BJ (cell line): ENCODE results near the gene RABGAP1L. TPM values are rescaled to one million over a fixed set of nuclear protein-coding genes. Genes with fewer than 3 reads are reported as not detected.
"Not testable (repeated sequence)": the region's sequence is repeated elsewhere in the genome, so short reads cannot be mapped to it uniquely, and the experiment has no call there.

Source experiments
- CTCF ChIA-PET: fragments of 350-600 bp; formaldehyde crosslinking; extraction: SDS; loops from one replicate; lab custom pipeline; 2021; ENCODE audit warnings: antibody characterized with exemption, inconsistent platforms; lab: Yijun Ruan, JAX
- POLR2A ChIA-PET: fragments of 300-600 bp; sonication (Branson Sonifier 250); formaldehyde crosslinking; extraction: SDS; loops from one replicate; lab custom pipeline; 2021; ENCODE audit warnings: antibody characterized with exemption; lab: Charles Lee
- DNase-seq: peaks from one replicate; pipeline ENCODE4 v3.0.0-alpha.2; 2011; ENCODE audit warnings: low read depth
- H3K27me3 ChIP-seq: 2 replicates; pipeline ENCODE4 v1.6.0; 2011; ENCODE audit warnings: low read length; ENCODE audit not compliant: control insufficient read depth, insufficient read depth
- H3K36me3 ChIP-seq: 2 replicates; pipeline ENCODE4 v1.5.1; 2011; ENCODE audit warnings: low read length; ENCODE audit not compliant: control insufficient read depth, insufficient read depth
- H3K4me3 ChIP-seq: 2 replicates; pipeline ENCODE4 v1.5.1; 2011; ENCODE audit warnings: low read depth, mild to moderate bottlenecking, control low read depth, low read length
- polyA plus RNA-seq: library from polyadenylated mRNA; depleted of rRNA; stranded (reverse); fragments of >200 nt; gene quantifications from 2 replicates; pipeline ENCODE4 v1.2.3, GENCODE V29; 2011
- TF ChIP-seq, protein P1 (sequence below): IDR thresholded peaks from 2 replicates; pipeline ENCODE4 v1.5.1; 2011; ENCODE audit warnings: low read depth, mild to moderate bottlenecking, control low read depth, inconsistent platforms, low read length, moderate library complexity; ENCODE audit not compliant: insufficient read depth

The RABGAP1L gene
- polyA plus RNA-seq, 1 experiment: 15.9 TPM

DNA sequence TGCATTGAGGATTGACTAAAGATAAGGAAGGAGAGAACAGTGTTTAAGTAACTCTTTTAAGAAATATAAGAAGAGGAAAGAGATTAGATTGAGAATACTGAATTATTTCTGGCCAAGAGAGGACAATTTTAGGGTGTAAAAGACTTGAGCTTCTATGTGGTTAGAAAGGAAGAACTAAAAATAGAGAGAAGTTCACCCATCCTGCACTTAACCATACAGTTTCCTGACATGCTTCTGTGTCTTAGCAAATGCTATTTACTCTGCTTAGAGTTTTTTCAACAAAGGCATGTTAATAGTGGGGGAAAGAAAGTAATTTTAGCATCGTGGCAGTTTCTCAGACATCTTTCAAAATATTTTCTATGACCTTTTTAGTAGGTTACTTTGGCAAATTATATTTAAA lies 165.6 kb downstream of the RABGAP1L start:
- TF ChIP-seq, protein P1, sequence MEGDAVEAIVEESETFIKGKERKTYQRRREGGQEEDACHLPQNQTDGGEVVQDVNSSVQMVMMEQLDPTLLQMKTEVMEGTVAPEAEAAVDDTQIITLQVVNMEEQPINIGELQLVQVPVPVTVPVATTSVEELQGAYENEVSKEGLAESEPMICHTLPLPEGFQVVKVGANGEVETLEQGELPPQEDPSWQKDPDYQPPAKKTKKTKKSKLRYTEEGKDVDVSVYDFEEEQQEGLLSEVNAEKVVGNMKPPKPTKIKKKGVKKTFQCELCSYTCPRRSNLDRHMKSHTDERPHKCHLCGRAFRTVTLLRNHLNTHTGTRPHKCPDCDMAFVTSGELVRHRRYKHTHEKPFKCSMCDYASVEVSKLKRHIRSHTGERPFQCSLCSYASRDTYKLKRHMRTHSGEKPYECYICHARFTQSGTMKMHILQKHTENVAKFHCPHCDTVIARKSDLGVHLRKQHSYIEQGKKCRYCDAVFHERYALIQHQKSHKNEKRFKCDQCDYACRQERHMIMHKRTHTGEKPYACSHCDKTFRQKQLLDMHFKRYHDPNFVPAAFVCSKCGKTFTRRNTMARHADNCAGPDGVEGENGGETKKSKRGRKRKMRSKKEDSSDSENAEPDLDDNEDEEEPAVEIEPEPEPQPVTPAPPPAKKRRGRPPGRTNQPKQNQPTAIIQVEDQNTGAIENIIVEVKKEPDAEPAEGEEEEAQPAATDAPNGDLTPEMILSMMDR: no peak
- POLR2A ChIA-PET: no interaction called here
- H3K36me3 ChIP-seq: peaks cover 1% of the 10 kb centered on the region; the same call in 1 of the 2 replicates
- CTCF ChIA-PET: no interaction called here
- no peak for DNase-seq
- no peaks in the 10 kb centered on the region for H3K27me3 ChIP-seq
- no peak overlapping the region for H3K4me3 ChIP-seq

DNA sequence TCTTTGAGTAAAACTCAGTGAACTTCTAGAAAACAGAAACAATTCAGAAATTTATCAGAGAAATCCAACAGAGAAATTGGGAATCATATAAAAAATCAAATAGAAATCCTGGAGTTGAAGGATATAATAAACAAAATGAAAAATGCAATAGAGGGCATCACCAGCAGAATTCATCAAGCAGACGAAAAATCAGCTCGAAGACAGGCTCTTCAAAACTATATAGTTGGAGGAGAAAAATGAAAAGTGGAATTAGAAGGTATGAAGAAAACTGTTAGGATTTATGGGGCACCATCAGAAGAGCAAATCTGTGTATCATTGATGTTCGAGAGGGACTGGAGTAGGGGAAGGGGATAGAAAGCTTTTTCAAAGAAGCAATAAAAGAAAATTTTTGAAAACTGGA lies 167.0 kb downstream of the RABGAP1L start:
- no peak overlapping the region for H3K4me3 ChIP-seq
- CTCF ChIA-PET: no interaction called here
- POLR2A ChIA-PET: no interaction called here
- peaks cover 1% of the 10 kb centered on the region; the same call in 1 of the 2 replicates for H3K36me3 ChIP-seq
- no peak for DNase-seq
- TF ChIP-seq, protein P1: no peak
- H3K27me3 ChIP-seq: no peaks in the 10 kb centered on the region

DNA sequence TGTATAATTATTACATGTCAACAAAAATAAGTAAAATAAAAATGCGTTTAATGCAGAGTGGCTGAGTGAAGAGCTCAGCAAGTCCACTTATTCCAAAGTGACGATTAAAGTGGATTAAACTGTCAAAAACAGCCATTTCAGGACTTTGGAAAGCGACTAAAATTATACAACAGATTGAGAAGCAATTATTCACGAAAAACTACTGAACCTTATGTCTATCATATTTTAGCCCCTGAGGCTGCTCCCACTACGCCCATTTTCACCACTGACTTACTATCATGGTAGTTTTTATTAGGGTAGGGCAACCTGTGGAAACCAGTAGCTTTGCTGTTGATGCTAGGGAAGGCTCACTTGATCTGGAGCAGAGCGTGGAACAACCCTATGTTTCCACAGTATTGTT lies 174.1 kb downstream of the RABGAP1L start:
- CTCF ChIA-PET: interaction anchor here (1.1 kb wide), 1 partner anchor 18 kb away, joined by 6 read pairs; no protein-coding TSS in a partner anchor
- no peak overlapping the region for H3K4me3 ChIP-seq
- DNase-seq: no peak
- H3K27me3 ChIP-seq: no peaks in the 10 kb centered on the region
- H3K36me3 ChIP-seq: no peaks in the 10 kb centered on the region
- POLR2A ChIA-PET: no interaction called here
- TF ChIP-seq, protein P1: no peak

DNA sequence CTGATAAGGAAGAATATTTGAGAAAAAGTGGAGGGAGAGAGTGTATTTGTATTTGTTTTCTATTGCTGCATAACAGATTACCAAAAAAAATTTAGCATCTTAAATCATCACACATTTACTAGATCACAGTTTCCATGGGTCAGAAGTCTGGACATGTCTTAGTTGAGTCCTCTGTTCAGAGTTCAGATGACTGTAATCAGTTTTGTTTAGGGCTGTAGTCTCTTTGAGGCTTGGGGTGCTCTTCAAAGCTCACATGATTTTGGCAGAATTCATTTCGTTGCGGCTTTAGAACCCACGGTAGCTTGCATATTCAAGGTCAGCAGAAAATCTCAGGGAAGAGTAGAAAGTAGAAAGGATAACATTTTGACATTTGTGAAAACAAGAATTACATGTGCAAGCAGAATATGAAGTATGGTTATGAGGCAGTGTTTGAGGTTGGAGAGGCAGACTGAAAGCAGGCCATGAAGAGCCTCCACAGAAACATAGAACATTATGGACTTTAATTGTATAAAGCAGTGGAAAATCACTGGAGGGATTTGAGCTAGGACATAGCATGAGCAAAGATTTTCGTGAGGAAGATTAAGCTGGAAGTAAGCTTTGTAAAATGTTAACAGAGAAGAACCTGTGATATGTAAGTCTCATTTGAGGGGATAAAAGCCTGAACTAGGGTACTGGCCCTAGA lies 177.8 kb downstream of the RABGAP1L start:
- no peak for DNase-seq
- ChIA-PET POLR2A (no interaction called here), CTCF (interaction anchor here (1.2 kb wide), 1 partner anchor 75 kb away, joined by 3 read pairs; no protein-coding TSS in a partner anchor)
- no peak overlapping the region for H3K4me3 ChIP-seq
- TF ChIP-seq, protein P1: no peak
- no peaks in the 10 kb centered on the region for H3K27me3 ChIP-seq
- no peaks in the 10 kb centered on the region for H3K36me3 ChIP-seq

DNA sequence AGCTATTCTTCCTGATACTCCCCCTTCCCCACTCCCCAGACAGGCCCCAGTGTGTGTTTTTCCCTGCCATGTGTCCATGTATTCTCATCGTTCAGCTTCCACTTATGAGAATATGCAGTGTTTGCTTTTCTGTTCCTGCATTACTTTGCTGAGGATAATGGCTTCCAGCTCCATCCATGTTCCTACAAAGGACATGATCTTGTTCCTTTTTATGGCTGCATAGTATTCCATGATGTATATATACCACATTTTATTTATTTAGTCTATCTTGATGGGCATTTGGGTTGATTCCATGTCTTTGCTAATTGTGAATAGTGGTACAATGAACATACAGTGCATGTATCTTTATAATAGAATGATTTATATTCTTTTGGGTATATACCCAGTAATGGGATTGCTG lies 181.1 kb downstream of the RABGAP1L start:
- CTCF ChIA-PET, H3K27me3 ChIP-seq, POLR2A ChIA-PET, DNase-seq, H3K4me3 ChIP-seq, H3K36me3 ChIP-seq: not testable (repeated sequence)

DNA sequence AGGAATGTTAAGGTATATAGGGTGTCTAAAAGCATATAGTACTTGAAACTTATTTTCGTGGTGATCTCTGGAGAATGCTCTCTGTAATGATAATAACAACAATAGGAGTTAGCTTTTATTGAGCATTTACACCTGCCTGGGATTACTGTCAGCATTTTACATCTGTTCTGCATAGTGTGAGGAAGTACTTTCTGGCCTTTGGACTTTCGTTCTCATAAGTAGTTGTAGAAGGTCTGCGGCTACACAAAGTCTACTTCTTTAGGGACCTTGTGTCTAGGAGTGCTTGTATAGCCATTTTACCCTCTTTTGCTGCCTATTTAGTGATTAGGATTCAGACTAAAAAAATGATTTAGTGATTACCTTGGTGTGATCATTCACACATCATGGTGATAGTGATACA lies 184.8 kb downstream of the RABGAP1L start:
- POLR2A ChIA-PET: no interaction called here
- Histone ChIP-seq H3K4me3 (no peak overlapping the region), H3K27me3 (no peaks in the 10 kb centered on the region), H3K36me3 (no peaks in the 10 kb centered on the region)
- DNase-seq: no peak
- CTCF ChIA-PET: no interaction called here
- TF ChIP-seq, protein P1: no peak
